Ectodermal cell (in vitro differentiated cells): ENCODE data around the gene GMEB1.
"Not testable (repeated sequence)": the region's sequence is repeated elsewhere in the genome, so short reads cannot be mapped to it uniquely, and the experiment has no call there.

Experiments
- H3K27ac ChIP-seq: 2 replicates; pipeline ENCODE4 v1.7.0; 2013; ENCODE audit warnings: mild to moderate bottlenecking, low read depth, low read length; ENCODE audit not compliant: insufficient read depth, poor library complexity, severe bottlenecking
- H3K27me3 ChIP-seq: 2 replicates; pipeline ENCODE4 v1.7.0; 2013; ENCODE audit warnings: mild to moderate bottlenecking, low read length; ENCODE audit not compliant: insufficient read depth, control insufficient read depth, poor library complexity, severe bottlenecking
- H3K36me3 ChIP-seq: one replicate; pipeline ENCODE4 v1.7.0; 2013; ENCODE audit warnings: low read length; ENCODE audit not compliant: control insufficient read depth, insufficient read depth
- H3K4me1 ChIP-seq: one replicate; pipeline ENCODE4 v1.7.0; 2013; ENCODE audit warnings: low read length; ENCODE audit not compliant: control insufficient read depth, insufficient read depth
- H3K4me3 ChIP-seq: 2 replicates; pipeline ENCODE4 v1.7.0; 2013; ENCODE audit warnings: low read depth, low read length, control low read depth; ENCODE audit not compliant: insufficient read depth
- H3K9me3 ChIP-seq: 2 replicates; pipeline ENCODE4 v1.7.0; 2013; ENCODE audit warnings: mild to moderate bottlenecking, low read length, moderate library complexity; ENCODE audit not compliant: control insufficient read depth
- WGBS, 2 experiments: methylation state at CpG; one replicate each; pipeline ENCODE4 v1.1.7; 2013; ENCODE audit warnings: missing lambda C conversion rate in 2 of 2; 5-methylcytosine and 5-hydroxymethylcytosine counted together

GMEB1 gene

GRCh38 chr1:28648008-28648473 is 20.5 kb upstream of the GMEB1 start:
- H3K4me1 ChIP-seq: no peaks in the 10 kb centered on the region
- WGBS, 2 experiments: 8 to 9% methylated on average over 18 of the region's 18 CpGs
- H3K27me3 ChIP-seq: no peaks in the 10 kb centered on the region
- H3K9me3 ChIP-seq: no peaks in the 10 kb centered on the region
- H3K4me3 ChIP-seq: peak overlapping the region; percentile 44
- H3K36me3 ChIP-seq: no peaks in the 10 kb centered on the region
- H3K27ac ChIP-seq: peak overlapping the region; percentile 100

GRCh38 chr1:28648474-28649198 is 19.9 kb upstream of the GMEB1 start, which contains the start of gene RNU11:
TSS of gene RNU11 (plus strand) at chr1:28648600.
- Histone ChIP-seq H3K4me3 (peak within 1 kb of the TSS; percentile 44), H3K27me3 (no peaks in the 10 kb centered on the region), H3K4me1 (no peaks in the 10 kb centered on the region), H3K9me3 (no peaks in the 10 kb centered on the region), H3K36me3 (no peaks in the 10 kb centered on the region), H3K27ac (peak within 1 kb of the TSS; percentile 100)
- WGBS, 2 experiments: 18% methylated on average over 28 of the region's 28 CpGs

GRCh38 chr1:28653063-28653462 is 15.5 kb upstream of the GMEB1 start:
- H3K36me3 ChIP-seq, H3K9me3 ChIP-seq, H3K27me3 ChIP-seq, H3K27ac ChIP-seq, H3K4me3 ChIP-seq, H3K4me1 ChIP-seq: not testable (repeated sequence)
- 94% methylated on average over 13 of the region's 13 CpGs for WGBS, 2 experiments

GRCh38 chr1:28653870-28654269 is 14.7 kb upstream of the GMEB1 start:
- not testable (repeated sequence) for H3K27ac ChIP-seq, H3K4me3 ChIP-seq, H3K36me3 ChIP-seq, H3K9me3 ChIP-seq, H3K27me3 ChIP-seq, H3K4me1 ChIP-seq
- 82 to 89% methylated on average over 3 of the region's 3 CpGs for WGBS, 2 experiments

- not testable (repeated sequence) for H3K4me1 ChIP-seq, H3K4me3 ChIP-seq, H3K27ac ChIP-seq, H3K27me3 ChIP-seq, H3K9me3 ChIP-seq, H3K36me3 ChIP-seq
- WGBS, 2 experiments: 86 to 91% methylated on average over 10 of the region's 10 CpGs
These were observed 12.9 kb upstream of the GMEB1 start for GRCh38 chr1:28655448-28656311.

GRCh38 chr1:28656335-28656734 is 12.2 kb upstream of the GMEB1 start:
- H3K36me3 ChIP-seq: no peaks in the 10 kb centered on the region
- H3K4me3 ChIP-seq: no peak overlapping the region
- no peaks in the 10 kb centered on the region for H3K27me3 ChIP-seq
- no peaks in the 10 kb centered on the region for H3K4me1 ChIP-seq
- no peak overlapping the region for H3K27ac ChIP-seq
- WGBS, 2 experiments: 94% methylated on average over 6 of the region's 6 CpGs
- no peaks in the 10 kb centered on the region for H3K9me3 ChIP-seq

GRCh38 chr1:28663871-28664470 is 4.6 kb upstream of the GMEB1 start:
- 70 to 72% methylated on average over 7 of the region's 7 CpGs for WGBS, 2 experiments
- H3K4me1 ChIP-seq: peaks cover 3% of the 10 kb centered on the region
- H3K27ac ChIP-seq: no peak overlapping the region

GRCh38 chr1:28666806-28667205 is 1.8 kb upstream of the GMEB1 start:
- Histone ChIP-seq H3K27ac (no peak overlapping the region), H3K27me3 (no peaks in the 10 kb centered on the region), H3K36me3 (no peaks in the 10 kb centered on the region), H3K9me3 (no peaks in the 10 kb centered on the region), H3K4me3 (no peak overlapping the region), H3K4me1 (peaks cover 3% of the 10 kb centered on the region)
- 96% methylated on average over 12 of the region's 12 CpGs for WGBS, 2 experiments

More at GRCh38 chr1:28663871-28664470, 4.6 kb upstream of the GMEB1 start:
- Histone ChIP-seq H3K27me3 (no peaks in the 10 kb centered on the region), H3K9me3 (no peaks in the 10 kb centered on the region), H3K4me3 (no peak overlapping the region), H3K36me3 (no peaks in the 10 kb centered on the region)

- Histone ChIP-seq H3K4me3 (peak overlapping the region; percentile 81), H3K27me3 (no peaks in the 10 kb centered on the region), H3K4me1 (peaks cover 3% of the 10 kb centered on the region), H3K27ac (peak overlapping the region; percentile 89), H3K9me3 (no peaks in the 10 kb centered on the region), H3K36me3 (no peaks in the 10 kb centered on the region)
- WGBS, 2 experiments: 2% methylated on average over 63 of the region's 63 CpGs
These were observed 556 bp downstream of the GMEB1 start for GRCh38 chr1:28668956-28669723.
